GM19468 (cell line): ENCODE data around the gene OSBPL3.

Experiments used
- ATAC-seq: cut with Tn5 transposase; IDR thresholded peaks from one replicate; pipeline ENCODE4 v1.9.1; 2021; ENCODE audit warnings: mild to moderate bottlenecking, moderate library complexity, moderate number of reproducible peaks; ENCODE audit not compliant: unreplicated experiment; ENCODE audit errors: extremely low read depth

The OSBPL3 gene

GRCh38 chr7:24873944-24874343 lies 106.0 kb downstream of the OSBPL3 start:
- no peak for ATAC-seq

DNA sequence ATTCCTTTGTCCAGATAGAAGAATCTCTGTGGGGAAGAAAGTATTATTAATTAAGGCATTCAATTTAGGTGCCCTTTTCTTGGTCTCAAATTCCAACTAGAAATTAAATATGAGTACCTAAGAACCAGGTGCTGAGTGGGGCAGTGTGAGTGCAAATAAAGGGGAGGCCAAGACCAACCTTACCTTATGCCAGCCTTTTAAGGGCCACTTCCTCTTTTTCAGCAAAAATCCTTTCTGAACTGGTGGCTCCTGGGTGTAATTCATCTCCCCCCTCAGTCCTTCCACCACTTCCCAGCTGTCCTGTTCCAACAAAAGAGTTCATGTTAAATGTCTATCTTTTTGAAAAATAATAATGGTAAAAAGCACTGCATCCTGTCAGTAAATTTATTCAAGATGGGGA lies 108.2 kb downstream of the OSBPL3 start:
- ATAC-seq, result no peak

DNA sequence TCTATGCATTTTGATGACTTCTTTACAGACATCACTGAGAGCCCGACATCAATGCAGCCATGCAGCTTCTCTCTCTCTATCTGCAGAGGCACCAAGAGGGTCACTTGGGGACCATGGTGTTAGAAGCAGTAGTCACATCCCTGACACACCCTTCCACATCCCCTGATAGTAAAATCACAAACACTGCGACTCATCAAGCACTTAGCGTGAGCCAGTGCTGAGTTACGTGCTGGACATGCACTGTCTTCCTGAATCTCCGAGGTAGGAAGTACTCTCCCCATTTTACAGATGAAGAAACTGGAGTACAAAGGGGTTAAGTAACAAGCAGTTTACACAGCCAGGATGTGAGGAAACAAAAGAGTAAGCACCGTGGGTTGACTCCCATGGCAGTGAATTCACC lies 109.2 kb downstream of the OSBPL3 start:
- ATAC-seq, result no peak

DNA sequence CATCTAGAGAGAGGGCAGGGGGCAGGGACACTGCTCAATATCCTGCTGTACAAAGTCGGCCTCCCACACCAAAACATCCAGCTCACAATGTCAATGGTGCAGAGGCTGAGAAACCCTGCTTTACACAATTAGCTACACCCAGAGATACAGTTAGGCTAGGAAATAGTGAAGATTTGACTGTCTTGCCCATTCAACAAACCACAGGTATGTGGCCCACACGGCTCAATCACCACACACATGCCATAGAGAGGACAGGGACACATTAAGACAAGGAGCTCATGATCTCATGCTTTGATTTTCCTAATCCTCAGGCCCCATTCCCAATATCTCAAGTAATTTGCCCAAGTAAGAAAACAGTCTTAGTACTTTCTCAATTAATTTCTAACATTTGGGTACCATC lies 110.4 kb downstream of the OSBPL3 start:
- ATAC-seq, result no peak

DNA sequence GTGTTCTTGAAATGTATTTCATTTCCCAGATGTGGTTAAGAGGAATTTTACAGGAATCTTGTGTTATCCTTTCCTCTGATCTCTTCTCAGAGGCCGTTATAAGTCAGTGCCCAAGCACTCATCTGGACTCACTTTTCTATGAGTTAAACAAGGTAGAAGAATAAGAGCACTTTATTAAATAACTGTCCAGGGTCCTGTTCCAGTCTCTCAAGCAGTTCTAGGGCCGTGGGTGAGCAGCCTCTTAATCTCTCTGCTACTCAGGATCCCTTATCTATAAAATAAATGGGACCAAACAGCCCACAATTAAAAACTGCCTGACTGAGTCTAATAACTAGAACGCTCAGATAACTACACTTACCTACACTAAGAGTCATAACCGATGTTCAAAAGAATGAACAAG lies 111.2 kb downstream of the OSBPL3 start:
- ATAC-seq, result no peak

GRCh38 chr7:24866004-24866615 lies 113.9 kb downstream of the OSBPL3 start:
- no peak for ATAC-seq

- no peak for ATAC-seq
Observed at GRCh38 chr7:24864214-24864817, 115.7 kb downstream of the OSBPL3 start.

DNA sequence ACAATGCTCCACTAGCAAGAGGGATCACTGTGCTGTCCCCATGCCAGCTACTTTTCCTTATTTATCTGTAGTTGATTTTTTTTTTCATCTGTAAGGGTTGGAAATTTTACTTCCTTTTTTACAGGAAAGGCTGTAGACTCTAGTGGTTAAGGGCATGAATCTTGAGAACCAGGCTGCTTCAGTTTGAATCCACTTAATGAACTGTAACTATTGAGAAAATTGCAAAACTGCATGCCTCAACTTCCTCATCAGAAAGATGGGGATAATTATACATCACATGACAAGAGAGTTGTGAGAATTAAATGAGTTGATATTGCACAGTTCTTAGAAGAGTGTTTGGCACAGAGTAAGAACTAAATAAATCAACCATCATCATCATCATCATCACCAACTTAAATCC lies 116.4 kb downstream of the OSBPL3 start:
- no peak for ATAC-seq

- ATAC-seq, result no peak
Observed at GRCh38 chr7:24862461-24862860, 117.5 kb downstream of the OSBPL3 start.

- ATAC-seq, result no peak
Observed at GRCh38 chr7:24861336-24861735, 118.6 kb downstream of the OSBPL3 start.

- ATAC-seq, result no peak
Observed at GRCh38 chr7:24860611-24861010, 119.4 kb downstream of the OSBPL3 start.

DNA sequence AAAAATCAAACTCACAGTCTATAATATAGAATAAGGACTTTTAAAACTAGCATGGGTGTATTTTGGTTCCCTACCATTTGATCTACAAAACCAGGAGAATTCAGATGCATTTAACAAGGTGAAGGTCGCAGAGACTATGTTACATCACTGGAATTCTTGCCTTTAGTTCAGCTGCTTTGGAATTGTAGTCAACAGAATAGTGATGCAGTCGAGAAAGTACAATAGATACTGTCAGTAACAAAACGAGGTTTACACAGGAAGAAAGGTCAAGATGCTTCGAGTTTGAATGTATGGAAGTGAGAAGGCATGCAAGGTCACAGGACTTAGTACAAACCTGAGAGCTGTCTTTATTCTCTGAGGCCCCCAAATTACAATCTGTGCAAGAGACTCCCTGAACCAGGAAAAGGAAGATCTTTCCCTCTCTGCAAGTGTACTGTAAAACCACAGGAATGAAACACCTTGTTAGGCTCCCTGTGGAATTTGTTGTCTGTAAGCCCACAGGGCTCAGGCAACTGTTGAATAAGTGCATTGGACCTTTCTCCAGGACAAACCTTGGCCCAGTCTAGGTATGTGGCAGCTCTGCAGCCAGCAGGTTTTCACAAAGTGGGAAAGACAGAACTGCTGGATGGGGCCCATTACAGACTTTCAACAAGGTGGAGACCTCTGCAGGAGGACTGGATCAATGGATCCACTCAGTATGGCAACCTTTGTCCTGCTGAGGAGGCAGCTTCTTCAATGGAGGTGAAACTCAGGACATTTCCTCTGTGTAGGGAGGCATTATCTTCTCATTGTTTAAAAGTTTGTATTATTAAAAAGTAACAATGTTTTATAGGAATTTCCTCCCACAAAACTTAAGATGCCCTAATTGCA lies 121.6 kb downstream of the OSBPL3 start:
- ATAC-seq, result no peak

DNA sequence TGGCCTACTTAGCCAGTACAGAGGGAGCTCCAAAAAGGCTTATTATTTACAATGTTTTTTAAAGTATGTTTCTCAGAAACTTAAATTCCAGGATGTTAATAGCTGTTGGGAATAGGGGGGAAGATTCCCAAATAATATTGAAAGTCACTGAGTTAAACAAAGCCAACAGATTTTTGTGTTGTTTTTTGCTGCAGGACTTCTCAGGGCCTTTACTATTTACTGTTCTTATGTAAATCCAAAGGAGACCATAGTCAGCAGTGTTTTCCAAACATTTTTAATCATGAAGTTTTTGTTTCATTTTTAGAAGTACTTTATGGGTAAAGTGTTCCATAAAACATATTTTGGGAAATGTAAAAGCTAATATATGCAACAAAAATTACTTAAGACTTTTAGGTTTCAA lies 122.4 kb downstream of the OSBPL3 start:
- ATAC-seq, result no peak

GRCh38 chr7:24854866-24855265 lies 125.1 kb downstream of the OSBPL3 start:
- ATAC-seq, result no peak

- no peak for ATAC-seq
Observed at GRCh38 chr7:24851786-24852185, 128.2 kb downstream of the OSBPL3 start.

DNA sequence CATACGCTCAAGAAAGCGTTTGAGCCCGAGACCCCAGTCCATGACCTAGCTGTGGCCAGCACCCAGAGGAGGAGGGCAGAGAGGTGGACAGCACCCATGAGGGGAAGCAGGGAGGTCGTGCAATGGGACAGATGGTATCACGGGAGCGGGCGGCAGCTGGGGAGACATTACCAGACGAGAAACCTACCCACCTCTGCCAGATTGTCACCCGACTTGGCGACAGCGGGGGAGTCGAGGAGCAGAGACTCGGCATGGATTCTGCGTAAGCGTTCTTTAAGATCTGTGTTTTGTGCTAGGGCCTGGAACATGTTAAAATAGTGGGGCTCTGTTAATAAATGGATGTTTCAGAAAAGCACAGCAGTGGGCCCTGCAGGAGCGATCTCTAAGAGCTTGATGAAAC lies 131.1 kb downstream of the OSBPL3 start:
- ATAC-seq, result no peak

DNA sequence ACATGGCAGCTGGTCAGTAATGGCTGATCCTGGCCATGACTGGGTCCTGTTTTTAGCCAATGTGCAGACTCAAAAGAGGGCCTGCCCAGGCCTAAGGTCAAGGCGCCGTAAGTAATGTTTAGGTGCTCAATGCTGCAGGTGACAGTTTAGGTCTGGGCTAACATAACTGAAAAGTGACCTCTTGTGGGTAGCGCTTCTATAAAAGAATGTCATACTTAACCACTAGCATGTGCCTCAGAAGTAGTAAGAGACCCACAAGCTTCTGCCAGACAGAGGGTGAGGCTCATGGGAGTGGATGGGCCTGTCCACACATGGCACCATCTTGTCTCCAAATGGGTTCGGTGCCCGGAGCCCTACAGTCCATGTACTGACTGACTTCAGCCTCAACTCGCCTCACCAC lies 132.2 kb downstream of the OSBPL3 start:
- ATAC-seq, result no peak

- ATAC-seq, result no peak
Observed at GRCh38 chr7:24843821-24844434, 136.1 kb downstream of the OSBPL3 start.

GRCh38 chr7:24842449-24843241 lies 137.3 kb downstream of the OSBPL3 start:
- ATAC-seq, result no peak

GRCh38 chr7:24842029-24842428 lies 137.9 kb downstream of the OSBPL3 start:
- ATAC-seq, result no peak
